B cell (primary cell): Measurements from ENCODE around the gene TP53BP2.

Source experiments
- CTCF ChIP-seq: fragments of 200-600 bp; IDR thresholded peaks from one replicate; pipeline ENCODE4 v1.8.0; 2022; ENCODE audit warnings: antibody characterized with exemption, mild to moderate bottlenecking
- EZH2 ChIP-seq: IDR thresholded peaks from 2 replicates; pipeline ENCODE4 v1.6.1; 2012; ENCODE audit warnings: borderline replicate concordance, low read depth, mild to moderate bottlenecking, moderate library complexity, low read length; ENCODE audit not compliant: insufficient read depth, poor library complexity, severe bottlenecking

GRCh38 chr1:223824287-223824686 is 21.5 kb downstream of the TP53BP2 start:
- no peak for TF ChIP-seq CTCF
- no peak for TF ChIP-seq EZH2
